HepG2 (cell line): Measurements from ENCODE around the gene USP2. TPM values are rescaled to one million over a fixed set of nuclear protein-coding genes. Genes with fewer than 3 reads are reported as not detected.

Source experiments
- ADNP ChIP-seq: sonication (generic); formaldehyde crosslinking; IDR thresholded peaks from 2 replicates; pipeline ENCODE4 v1.4.0; 2020; ENCODE audit warnings: missing genetic modification reagents
- ARNT2 ChIP-seq: sonication (generic); formaldehyde crosslinking; IDR thresholded peaks from 2 replicates; pipeline ENCODE4 v1.8.0; 2022; ENCODE audit warnings: mild to moderate bottlenecking, low read depth, missing genetic modification reagents, moderate library complexity
- DDIT3 ChIP-seq: sonication (generic); formaldehyde crosslinking; IDR thresholded peaks from 2 replicates; pipeline ENCODE4 v1.4.0; 2020; ENCODE audit warnings: mild to moderate bottlenecking, missing genetic modification reagents
- FIP1L1 ChIP-seq: fragments of 200-400 bp; formaldehyde crosslinking; IDR thresholded peaks from 2 replicates; pipeline ENCODE4 v1.6.1; 2018; ENCODE audit warnings: low read depth, mild to moderate bottlenecking, low read length, moderate library complexity, borderline replicate concordance; ENCODE audit not compliant: insufficient read depth
- HOMEZ ChIP-seq: IDR thresholded peaks from 2 replicates; pipeline ENCODE4 v1.6.1; 2016; ENCODE audit warnings: low read depth
- HOXD1 ChIP-seq: sonication (generic); formaldehyde crosslinking; IDR thresholded peaks from 2 replicates; pipeline ENCODE4 v1.5.0; 2020; ENCODE audit warnings: missing genetic modification reagents
- IKZF5 ChIP-seq: IDR thresholded peaks from 2 replicates; pipeline ENCODE4 v1.6.1; 2018; ENCODE audit warnings: missing genetic modification reagents, mild to moderate bottlenecking, missing compliant biosample characterization
- LCORL ChIP-seq, 2 experiments: fragments of 450-650 bp in 1 of 2; sonication (generic) in 1 of 2; formaldehyde crosslinking in 1 of 2; IDR thresholded peaks; 2 replicates each; pipeline versions ENCODE4 v1.5.0 to v1.6.1; 2017 to 2020; ENCODE audit warnings: antibody characterized with exemption in 1 of 2, missing genetic modification reagents in 1 of 2
- MAX ChIP-seq: IDR thresholded peaks from 2 replicates; pipeline ENCODE4 v1.6.1; 2012; ENCODE audit warnings: inconsistent platforms
- NCOA1 ChIP-seq: sonication (generic); formaldehyde crosslinking; IDR thresholded peaks from 2 replicates; pipeline ENCODE4 v1.9.0; 2021; ENCODE audit warnings: missing genetic modification reagents
- NFYB ChIP-seq: sonication (generic); formaldehyde crosslinking; IDR thresholded peaks from 2 replicates; pipeline ENCODE4 v1.4.0; 2020; ENCODE audit warnings: missing genetic modification reagents
- NR0B2 ChIP-seq: sonication (generic); formaldehyde crosslinking; IDR thresholded peaks from 2 replicates; pipeline ENCODE4 v1.4.0; 2020; ENCODE audit warnings: mild to moderate bottlenecking, missing genetic modification reagents
- PLSCR1 ChIP-seq: sonication (generic); formaldehyde crosslinking; IDR thresholded peaks from 2 replicates; pipeline ENCODE4 v1.5.0; 2020; ENCODE audit warnings: missing genetic modification reagents, mild to moderate bottlenecking, borderline replicate concordance
- RARA ChIP-seq: IDR thresholded peaks from 2 replicates; pipeline ENCODE4 v1.6.1; 2016; ENCODE audit warnings: missing genetic modification reagents, missing compliant biosample characterization
- ZBTB3 ChIP-seq: sonication (generic); formaldehyde crosslinking; IDR thresholded peaks from 2 replicates; pipeline ENCODE4 v1.4.0; 2020; ENCODE audit warnings: low read depth, mild to moderate bottlenecking, moderate library complexity, missing genetic modification reagents, borderline replicate concordance
- ZMYM2 ChIP-seq: sonication (generic); formaldehyde crosslinking; IDR thresholded peaks from 2 replicates; pipeline ENCODE4 v1.8.0; 2022; ENCODE audit warnings: mild to moderate bottlenecking, missing genetic modification reagents
- ZNF10 ChIP-seq: sonication (generic); formaldehyde crosslinking; IDR thresholded peaks from 2 replicates; pipeline ENCODE4 v1.4.0; 2020; ENCODE audit warnings: mild to moderate bottlenecking, low read depth, missing genetic modification reagents, borderline replicate concordance
- ZNF329 ChIP-seq: sonication (generic); formaldehyde crosslinking; IDR thresholded peaks from 2 replicates; pipeline ENCODE4 v1.9.0; 2021; ENCODE audit warnings: low read depth, mild to moderate bottlenecking, missing genetic modification reagents
- ZNF614 ChIP-seq: IDR thresholded peaks from 2 replicates; pipeline ENCODE4 v1.6.1; 2018; ENCODE audit warnings: missing biosample characterization, missing genetic modification reagents, inconsistent platforms, borderline replicate concordance
- ZNF772 ChIP-seq: sonication (generic); formaldehyde crosslinking; IDR thresholded peaks from 2 replicates; pipeline ENCODE4 v1.5.0; 2020; ENCODE audit warnings: mild to moderate bottlenecking, missing genetic modification reagents
- polyA plus RNA-seq, 8 experiments: library from polyadenylated mRNA; depleted of rRNA in 3 of 8; stranded (reverse) in 7 of 8; unstranded in 1 of 8; fragments of >200 nt; fragmentation: Illumina TruSeq in 4 of 8; extraction: Trizol in 4 of 8; gene quantifications; 2 replicates each; pipeline versions ENCODE4 v1.2.1 to v1.2.3, GENCODE V29; 2011 to 2016; ENCODE audit warnings: low read depth in 4 of 8, missing spikeins in 1 of 8, mixed read lengths in 1 of 8; ENCODE audit not compliant: insufficient read depth in 1 of 8
- total RNA-seq, 5 experiments: library from RNA; depleted of rRNA; stranded (reverse); fragments of >200 nt; fragmentation: Illumina TruSeq; extraction: Trizol; gene quantifications; 2 replicates each; pipeline ENCODE4 v1.2.3, GENCODE V29; 2016; ENCODE audit warnings: low read depth in 1 of 5
- TF ChIP-seq, protein P1 (sequence below): sonication (generic); formaldehyde crosslinking; IDR thresholded peaks from 2 replicates; pipeline ENCODE4 v1.4.0; 2020; ENCODE audit warnings: mild to moderate bottlenecking, low read depth, missing genetic modification reagents
- TF ChIP-seq, protein P2 (sequence below): IDR thresholded peaks from 2 replicates; pipeline ENCODE4 v1.6.1; 2016; ENCODE audit warnings: mild to moderate bottlenecking, missing biosample characterization, missing genetic modification reagents

Gene USP2
- total and polyA plus RNA-seq, 2 of the 13 experiments (the other 11 are each of a cell fraction or from before 2014, with no cell fraction given): 2.5 to 6.0 TPM

DNA sequence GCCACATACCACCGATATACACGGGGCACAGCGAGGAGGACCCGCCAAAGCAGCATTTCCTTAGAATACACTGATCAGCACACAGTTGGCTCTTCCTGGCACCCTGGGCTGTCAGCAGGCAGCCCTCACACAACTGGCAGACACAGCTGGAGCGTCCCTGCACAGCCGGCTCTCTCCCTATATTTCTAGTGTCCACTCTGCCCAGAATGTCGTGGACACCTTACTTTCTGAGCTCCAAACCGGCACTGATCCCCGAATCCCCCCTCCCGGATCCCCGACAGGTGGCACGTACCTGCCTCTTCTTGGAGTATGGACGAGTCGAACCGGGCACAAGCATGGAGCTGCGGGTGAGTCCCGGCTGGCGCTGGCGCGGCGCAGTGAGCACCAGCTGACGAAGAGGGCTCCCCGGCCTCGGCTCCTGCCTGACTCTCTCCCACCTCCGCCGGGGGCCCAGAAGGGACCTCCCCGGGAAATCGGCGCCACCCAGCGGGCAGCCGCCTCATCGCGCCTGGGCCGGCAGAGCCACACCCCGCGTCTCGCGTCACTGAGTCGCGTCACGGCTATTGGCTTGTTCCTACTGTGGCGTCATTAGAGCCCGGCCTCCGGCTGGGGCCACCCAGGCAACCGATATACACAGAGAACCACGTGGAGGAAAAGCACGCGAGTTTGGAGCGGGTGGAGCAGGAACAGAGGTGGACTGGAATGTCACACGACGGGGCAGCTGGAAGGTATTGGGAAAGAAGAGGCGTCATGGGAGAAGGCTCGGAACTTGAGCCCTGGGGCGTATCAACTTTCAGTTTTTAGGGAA is at the start of gene USP2 (continued):
- TF ChIP-seq PLSCR1 (CRISPR knock-in tag) (no peak), LCORL (IDR thresholded peaks at IDR 0.05) (no peak), LCORL (CRISPR knock-in tag; IDR thresholded peaks at IDR 0.05) (peak; percentile 69; the same call in 1 of the 2 replicates), NFYB (peak; percentile 81), DDIT3 (CRISPR knock-in tag) (no peak), ZNF614 (0 out of 2 replicates have a peak, but pooled peaks have one; percentile 61), HOMEZ (CRISPR knock-in tag) (peak; percentile 84), ZBTB3 (no peak), MAX (peak; percentile 100), ARNT2 (CRISPR knock-in tag) (no peak; the same call in none of the 2 replicates), ADNP (CRISPR knock-in tag) (no peak), ZNF329 (CRISPR knock-in tag) (no peak), ZNF772 (CRISPR knock-in tag) (peak; percentile 76), NR0B2 (peak; percentile 99; the same call in 1 of the 2 replicates), ZNF10 (CRISPR knock-in tag) (no peak), FIP1L1 (0 out of 2 replicates have a peak, but pooled peaks have one; percentile 39), ZMYM2 (CRISPR knock-in tag) (0 out of 2 replicates have a peak, but pooled peaks have one; percentile 17), NCOA1 (CRISPR knock-in tag) (no peak), HOXD1 (0 out of 2 replicates have a peak, but pooled peaks have one; percentile 46), RARA (no peak), IKZF5 (CRISPR knock-in tag) (peak; percentile 90)
- TF ChIP-seq, protein P1, sequence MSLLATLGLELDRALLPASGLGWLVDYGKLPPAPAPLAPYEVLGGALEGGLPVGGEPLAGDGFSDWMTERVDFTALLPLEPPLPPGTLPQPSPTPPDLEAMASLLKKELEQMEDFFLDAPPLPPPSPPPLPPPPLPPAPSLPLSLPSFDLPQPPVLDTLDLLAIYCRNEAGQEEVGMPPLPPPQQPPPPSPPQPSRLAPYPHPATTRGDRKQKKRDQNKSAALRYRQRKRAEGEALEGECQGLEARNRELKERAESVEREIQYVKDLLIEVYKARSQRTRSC (CRISPR knock-in tag): no peak
- TF ChIP-seq, protein P2, sequence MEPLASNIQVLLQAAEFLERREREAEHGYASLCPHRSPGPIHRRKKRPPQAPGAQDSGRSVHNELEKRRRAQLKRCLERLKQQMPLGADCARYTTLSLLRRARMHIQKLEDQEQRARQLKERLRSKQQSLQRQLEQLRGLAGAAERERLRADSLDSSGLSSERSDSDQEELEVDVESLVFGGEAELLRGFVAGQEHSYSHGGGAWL (CRISPR knock-in tag): peak; percentile 98
